B cell (primary cell): ENCODE measurements around the gene EBF3. TPM values are rescaled to one million over a fixed set of nuclear protein-coding genes. Genes with fewer than 3 reads are reported as not detected.

Experiments
- ATAC-seq: fragments of 200-7000 bp; cut with Tn5 transposase; one replicate; pipeline ENCODE4 v1.10.0; 2021; ENCODE audit warnings: low read depth, mild to moderate bottlenecking, moderate number of reproducible peaks, moderate library complexity
- CTCF ChIA-PET: fragments of 350-600 bp; sonication (Branson Sonifier 250); formaldehyde crosslinking; loops from one replicate; lab custom pipeline; 2021; ENCODE audit warnings: antibody characterized with exemption, inconsistent platforms; lab: Charles Lee
- POLR2A ChIA-PET: fragments of 350-600 bp; sonication (Branson Sonifier 250); formaldehyde crosslinking; loops from one replicate; lab custom pipeline; 2021; ENCODE audit warnings: antibody characterized with exemption; lab: Charles Lee
- DNase-seq: peaks from one replicate; pipeline ENCODE4 v3.0.0; 2013
- H2AFZ ChIP-seq: 2 replicates; pipeline ENCODE4 v1.6.1; 2012; ENCODE audit warnings: mild to moderate bottlenecking, low read depth, low read length; ENCODE audit not compliant: insufficient read depth, poor library complexity, severe bottlenecking
- H3K27ac ChIP-seq, 2 donors: 1 replicate in 1 of 2; 2 replicates in 1 of 2; pipeline ENCODE4 v1.5.1; 2012 to 2013; ENCODE audit warnings: low read length in 2 of 2, mild to moderate bottlenecking in 2 of 2, moderate library complexity in 1 of 2
- H3K27me3 ChIP-seq, 4 experiments: fragments of 200-600 bp in 1 of 4; sonication (generic) in 1 of 4; replicated peaks in 1 of 4; 1 replicate in 2 of 4; 2 replicates in 2 of 4; pipeline versions ENCODE4 v1.6.1 to v1.7.0; 2013 to 2016; ENCODE audit warnings: low read length in 3 of 4, mild to moderate bottlenecking in 2 of 4, mixed read lengths in 1 of 4, moderate library complexity in 1 of 4; ENCODE audit not compliant: insufficient read depth in 4 of 4, control insufficient read depth in 3 of 4; ENCODE audit errors: control extremely low read depth in 1 of 4
- H3K36me3 ChIP-seq, 2 experiments: replicated peaks in 1 of 2; 1 replicate in 1 of 2; 2 replicates in 1 of 2; pipeline versions ENCODE4 v1.6.1 to v1.7.1; 2013; ENCODE audit warnings: low read length in 1 of 2; ENCODE audit not compliant: insufficient read depth in 2 of 2, control insufficient read depth in 1 of 2; ENCODE audit errors: control extremely low read depth in 1 of 2, extremely low read depth in 1 of 2
- H3K4me1 ChIP-seq, 2 donors: fragments of 200-600 bp in 1 of 2; sonication (generic) in 1 of 2; 1 replicate in 1 of 2; 2 replicates in 1 of 2; pipeline versions ENCODE4 v1.5.1 to v1.6.1; 2013 to 2017; ENCODE audit warnings: low read length in 2 of 2; ENCODE audit not compliant: control insufficient read depth in 2 of 2, insufficient read depth in 2 of 2
- H3K4me2 ChIP-seq: replicated peaks from 2 replicates; pipeline ENCODE3; 2012; ENCODE audit warnings: mild to moderate bottlenecking, low read depth, low read length; ENCODE audit not compliant: poor library complexity, severe bottlenecking
- H3K4me3 ChIP-seq, 5 experiments: fragments of 200-600 bp in 1 of 5; sonication (generic) in 1 of 5; 1 replicate in 3 of 5; 2 replicates in 2 of 5; pipeline versions ENCODE4 v1.5.1 to v1.7.0; 2011 to 2016; ENCODE audit warnings: low read length in 4 of 5, mild to moderate bottlenecking in 4 of 5, low read depth in 2 of 5, control low read depth in 1 of 5, moderate library complexity in 1 of 5; ENCODE audit not compliant: insufficient read depth in 1 of 5; ENCODE audit errors: control extremely low read depth in 1 of 5, extremely low read depth in 1 of 5
- H3K79me2 ChIP-seq: fragments of 200-600 bp; sonication (generic); one replicate; pipeline ENCODE4 v1.6.0; 2016; ENCODE audit warnings: low read length; ENCODE audit not compliant: control insufficient read depth, insufficient read depth
- H3K9ac ChIP-seq: fragments of 200-600 bp; sonication (generic); 2 replicates; pipeline ENCODE4 v1.6.1; 2017; ENCODE audit warnings: mild to moderate bottlenecking, low read length, moderate library complexity
- H3K9me3 ChIP-seq, 3 donors: one replicate each; pipeline versions ENCODE4 v1.6.1 to v1.7.1; 2013; ENCODE audit warnings: low read length in 2 of 3; ENCODE audit not compliant: control insufficient read depth in 2 of 3, insufficient read depth in 1 of 3; ENCODE audit errors: control extremely low read depth in 1 of 3
- H4K20me1 ChIP-seq: 2 replicates; pipeline ENCODE4 v1.6.0; 2012; ENCODE audit warnings: mild to moderate bottlenecking, low read length; ENCODE audit not compliant: insufficient read depth, control insufficient read depth, poor library complexity, severe bottlenecking
- H3K27ac Mint-ChIP-seq: one replicate; pipeline ENCODE4 v1.8.0; 2021; ENCODE audit warnings: mixed read lengths
- H3K27me3 Mint-ChIP-seq: one replicate; pipeline ENCODE4 v1.8.0; 2021; ENCODE audit warnings: mixed read lengths
- H3K4me1 Mint-ChIP-seq: one replicate; pipeline ENCODE4 v1.8.0; 2021; ENCODE audit warnings: mixed read lengths
- H3K4me3 Mint-ChIP-seq: one replicate; pipeline ENCODE4 v1.8.0; 2021; ENCODE audit warnings: mixed read lengths
- H3K9me3 Mint-ChIP-seq: one replicate; pipeline ENCODE4 v1.8.0; 2022; ENCODE audit warnings: mixed read lengths; ENCODE audit not compliant: insufficient read depth
- EZH2 ChIP-seq: IDR thresholded peaks from 2 replicates; pipeline ENCODE4 v1.6.1; 2012; ENCODE audit warnings: borderline replicate concordance, low read depth, mild to moderate bottlenecking, moderate library complexity, low read length; ENCODE audit not compliant: insufficient read depth, poor library complexity, severe bottlenecking
- WGBS: methylation state at CpG from one replicate; pipeline ENCODE4 v1.1.5; 2013; ENCODE audit warnings: missing lambda C conversion rate; ENCODE audit not compliant: insufficient coverage; 5-methylcytosine and 5-hydroxymethylcytosine counted together
- intact Hi-C: fragments of 100-400 bp; cut with micrococcal nuclease; formaldehyde crosslinking; loops from one replicate; pipeline ENCODE4 v1.10.0; 2022
- polyA plus RNA-seq: library from polyadenylated mRNA; depleted of rRNA; stranded (reverse); fragments of >200 nt; gene quantifications from 2 replicates; pipeline ENCODE4 v1.2.3, GENCODE V29; 2012
- total RNA-seq, 2 donors: library from RNA; stranded (reverse); fragments of 120-200 nt in 1 of 2; gene quantifications; 1 replicate in 1 of 2; 2 replicates in 1 of 2; pipeline versions ENCODE4 v1.2.3 to v1.2.4, GENCODE V29; 2013 to 2022
- TF ChIP-seq, protein P1 (sequence below): fragments of 200-600 bp; IDR thresholded peaks from one replicate; pipeline ENCODE4 v1.8.0; 2022; ENCODE audit warnings: antibody characterized with exemption, mild to moderate bottlenecking

The EBF3 gene
- total and polyA plus RNA-seq, 2 donors (not counting 1 experiment from before 2014, with no cell fraction given) = not detected

DNA sequence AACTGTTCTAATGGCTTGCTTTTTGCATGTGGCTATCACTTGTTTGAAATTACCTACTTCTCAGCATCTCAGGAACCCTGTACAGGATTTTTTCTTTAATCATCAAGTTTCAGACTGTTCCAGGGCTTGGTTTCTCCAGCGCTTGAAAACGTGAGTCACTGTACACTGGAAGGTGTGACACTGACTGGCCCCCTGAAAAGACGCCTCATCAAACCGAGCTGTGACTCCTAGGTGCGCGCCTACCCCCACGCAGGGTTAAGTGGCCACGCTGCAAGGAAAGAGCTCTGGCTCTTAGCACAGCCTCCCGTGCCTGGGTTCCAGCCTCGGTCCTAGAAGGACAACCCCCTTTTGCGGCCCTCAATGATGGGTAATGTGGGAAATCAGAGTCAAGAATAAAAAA lies 81.0 kb downstream of the EBF3 start:
- Mint-ChIP-seq H3K27me3 (peaks cover 4% of the 10 kb centered on the region), H3K4me3 (no peak overlapping the region), H3K27ac (no peak overlapping the region), H3K9me3 (no peaks in the 10 kb centered on the region), H3K4me1 (no peaks in the 10 kb centered on the region)
- H2AFZ ChIP-seq = no peak overlapping the region
- H3K36me3 ChIP-seq = no peaks in the 10 kb centered on the region
- H3K4me3 ChIP-seq = no peak overlapping the region
- ChIA-PET POLR2A (no interaction called here), CTCF (no interaction called here)
- no peaks in the 10 kb centered on the region for H3K27me3 ChIP-seq
- ATAC-seq (no peak), DNase-seq (no peak)
- intact Hi-C loops = no loop called here
- H3K27ac ChIP-seq = no peak overlapping the region
- H3K4me1 ChIP-seq = no peaks in the 10 kb centered on the region
- no peak overlapping the region for H3K9ac ChIP-seq
- WGBS = 98% methylated on average over 10 of the region's 11 CpGs
- no peak for TF ChIP-seq EZH2
- TF ChIP-seq, protein P1, sequence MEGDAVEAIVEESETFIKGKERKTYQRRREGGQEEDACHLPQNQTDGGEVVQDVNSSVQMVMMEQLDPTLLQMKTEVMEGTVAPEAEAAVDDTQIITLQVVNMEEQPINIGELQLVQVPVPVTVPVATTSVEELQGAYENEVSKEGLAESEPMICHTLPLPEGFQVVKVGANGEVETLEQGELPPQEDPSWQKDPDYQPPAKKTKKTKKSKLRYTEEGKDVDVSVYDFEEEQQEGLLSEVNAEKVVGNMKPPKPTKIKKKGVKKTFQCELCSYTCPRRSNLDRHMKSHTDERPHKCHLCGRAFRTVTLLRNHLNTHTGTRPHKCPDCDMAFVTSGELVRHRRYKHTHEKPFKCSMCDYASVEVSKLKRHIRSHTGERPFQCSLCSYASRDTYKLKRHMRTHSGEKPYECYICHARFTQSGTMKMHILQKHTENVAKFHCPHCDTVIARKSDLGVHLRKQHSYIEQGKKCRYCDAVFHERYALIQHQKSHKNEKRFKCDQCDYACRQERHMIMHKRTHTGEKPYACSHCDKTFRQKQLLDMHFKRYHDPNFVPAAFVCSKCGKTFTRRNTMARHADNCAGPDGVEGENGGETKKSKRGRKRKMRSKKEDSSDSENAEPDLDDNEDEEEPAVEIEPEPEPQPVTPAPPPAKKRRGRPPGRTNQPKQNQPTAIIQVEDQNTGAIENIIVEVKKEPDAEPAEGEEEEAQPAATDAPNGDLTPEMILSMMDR = no peak
- H3K9me3 ChIP-seq = no peaks in the 10 kb centered on the region
- H3K4me2 ChIP-seq = no peak overlapping the region
- H3K79me2 ChIP-seq = no peaks in the 10 kb centered on the region
- no peaks in the 10 kb centered on the region for H4K20me1 ChIP-seq

DNA sequence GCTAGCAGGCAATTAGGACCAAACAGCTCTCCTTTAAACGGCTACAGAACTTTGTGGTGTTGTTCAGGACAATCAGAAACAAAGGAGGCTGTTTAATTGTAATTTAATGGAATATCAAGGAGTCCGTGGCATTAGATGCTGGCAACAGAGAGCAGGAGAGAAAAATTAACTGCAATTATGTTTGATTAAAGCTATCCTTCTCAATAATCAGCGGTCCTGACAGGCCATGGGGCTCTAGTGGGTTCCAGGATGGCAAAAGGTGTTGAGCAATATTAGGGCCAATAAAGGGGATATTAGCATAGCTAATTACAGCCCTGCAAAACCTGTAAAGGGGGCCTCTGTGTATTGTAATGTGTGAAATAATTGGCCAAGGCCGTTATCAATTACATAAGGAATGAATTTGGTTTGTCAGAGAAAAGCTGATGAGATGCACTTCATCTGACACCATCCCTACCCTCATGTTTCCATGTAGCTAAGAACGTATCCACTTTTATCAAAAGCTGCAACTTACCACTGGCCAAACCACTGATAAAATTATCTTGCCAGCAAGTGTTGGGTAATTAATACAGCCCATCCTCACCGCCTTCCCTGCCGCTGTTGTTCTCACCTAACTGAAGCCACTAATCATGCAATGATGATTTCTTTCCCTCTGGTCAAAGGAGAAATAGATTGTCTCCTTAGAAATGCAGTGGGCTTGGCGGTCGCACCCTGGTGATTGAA lies 81.6 kb downstream of the EBF3 start:
- intact Hi-C loops = no loop called here
- ChIA-PET CTCF (interaction anchor here (0.6 to 1.0 kb wide), 2 partner anchors 17 to 1908 kb away, joined by 3 read pairs; no protein-coding TSS in a partner anchor), POLR2A (no interaction called here)
- no peaks in the 10 kb centered on the region for H3K4me1 Mint-ChIP-seq
- no peak for DNase-seq
- H3K9me3 ChIP-seq = no peaks in the 10 kb centered on the region
- H2AFZ ChIP-seq = no peak overlapping the region
- H3K27ac Mint-ChIP-seq = no peak overlapping the region
- H3K4me1 ChIP-seq = no peaks in the 10 kb centered on the region
- ATAC-seq = no peak
- H3K4me3 Mint-ChIP-seq = no peak overlapping the region
- H3K9ac ChIP-seq = no peak overlapping the region
- no peak for TF ChIP-seq EZH2
- no peaks in the 10 kb centered on the region for H4K20me1 ChIP-seq
- H3K27me3 ChIP-seq = no peaks in the 10 kb centered on the region
- no peaks in the 10 kb centered on the region for H3K79me2 ChIP-seq
- H3K4me2 ChIP-seq = no peak overlapping the region
- 87% methylated on average over 3 of the region's 9 CpGs for WGBS
- H3K4me3 ChIP-seq = no peak overlapping the region
- peaks cover 4% of the 10 kb centered on the region for H3K27me3 Mint-ChIP-seq
- no peak overlapping the region for H3K27ac ChIP-seq
- no peaks in the 10 kb centered on the region for H3K9me3 Mint-ChIP-seq
- H3K36me3 ChIP-seq = no peaks in the 10 kb centered on the region
